ENCODE results near the gene TCIRG1.

Gene TCIRG1

DNA sequence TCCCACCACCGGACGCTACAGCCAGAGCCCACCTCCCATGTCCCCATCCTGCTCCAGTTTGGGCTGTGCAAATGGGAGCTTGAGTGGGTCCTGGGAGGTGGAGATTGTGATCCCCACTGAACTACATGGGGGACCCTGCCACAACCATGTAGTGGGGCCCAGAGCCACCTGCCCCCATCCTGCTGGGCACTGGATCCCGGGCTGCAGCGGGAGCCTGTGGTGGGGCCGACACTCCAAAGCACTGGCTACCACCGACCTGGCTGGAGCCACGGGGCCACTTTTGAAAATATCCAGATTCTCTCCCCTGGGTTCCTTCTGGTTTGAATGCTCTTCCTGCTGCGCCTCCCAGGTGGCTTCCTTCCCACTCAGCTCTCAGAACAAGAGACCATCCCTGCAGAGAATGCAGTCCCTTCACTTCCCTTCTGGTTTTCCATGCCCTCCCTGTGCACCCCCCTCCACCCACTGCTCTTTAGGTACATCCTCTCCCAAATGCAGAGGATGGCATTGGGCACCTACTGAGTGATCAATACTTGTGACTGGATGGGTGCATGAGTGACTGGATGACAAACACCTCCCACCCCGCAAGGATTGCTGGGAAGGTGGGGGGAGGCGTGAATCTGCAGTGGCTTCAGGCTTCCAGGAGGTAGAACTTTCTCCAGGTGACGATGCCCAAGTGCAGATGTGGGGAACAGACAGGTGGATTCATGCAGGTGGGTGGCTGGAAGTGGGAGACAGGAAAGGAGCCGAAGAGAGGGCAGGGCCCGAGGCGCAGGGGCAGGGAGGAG lies 34.1 kb upstream of the TCIRG1 start:
- DNase-seq: no peak

DNA sequence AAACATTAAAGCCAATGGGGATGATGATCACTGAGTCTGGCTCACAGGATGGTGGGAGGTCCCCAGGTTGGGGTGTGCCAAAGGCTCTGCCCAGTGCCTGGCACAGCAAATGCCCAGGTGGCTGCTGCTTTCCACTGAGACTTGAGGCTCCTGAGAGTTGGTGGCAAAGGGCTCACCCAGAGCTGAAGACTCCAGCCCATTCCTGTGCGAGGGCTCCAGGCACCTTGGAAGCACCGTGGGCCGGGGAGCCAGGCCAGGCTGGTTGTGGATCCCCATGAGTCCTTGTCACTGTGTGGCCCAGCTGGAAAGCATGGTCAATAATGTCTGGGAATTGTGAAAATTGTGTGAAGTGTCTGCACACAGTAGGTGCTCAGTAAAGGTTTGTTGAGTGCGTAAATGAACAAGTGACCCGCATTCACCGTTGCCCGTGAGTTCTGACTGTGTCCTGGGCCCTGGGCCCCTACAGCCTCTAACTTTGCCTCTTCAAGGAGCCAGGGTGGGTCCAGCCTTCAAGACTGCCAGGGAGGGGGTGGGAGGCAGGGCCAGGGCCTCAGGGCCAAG lies 32.1 kb upstream of the TCIRG1 start:
- DNase-seq: no peak

DNA sequence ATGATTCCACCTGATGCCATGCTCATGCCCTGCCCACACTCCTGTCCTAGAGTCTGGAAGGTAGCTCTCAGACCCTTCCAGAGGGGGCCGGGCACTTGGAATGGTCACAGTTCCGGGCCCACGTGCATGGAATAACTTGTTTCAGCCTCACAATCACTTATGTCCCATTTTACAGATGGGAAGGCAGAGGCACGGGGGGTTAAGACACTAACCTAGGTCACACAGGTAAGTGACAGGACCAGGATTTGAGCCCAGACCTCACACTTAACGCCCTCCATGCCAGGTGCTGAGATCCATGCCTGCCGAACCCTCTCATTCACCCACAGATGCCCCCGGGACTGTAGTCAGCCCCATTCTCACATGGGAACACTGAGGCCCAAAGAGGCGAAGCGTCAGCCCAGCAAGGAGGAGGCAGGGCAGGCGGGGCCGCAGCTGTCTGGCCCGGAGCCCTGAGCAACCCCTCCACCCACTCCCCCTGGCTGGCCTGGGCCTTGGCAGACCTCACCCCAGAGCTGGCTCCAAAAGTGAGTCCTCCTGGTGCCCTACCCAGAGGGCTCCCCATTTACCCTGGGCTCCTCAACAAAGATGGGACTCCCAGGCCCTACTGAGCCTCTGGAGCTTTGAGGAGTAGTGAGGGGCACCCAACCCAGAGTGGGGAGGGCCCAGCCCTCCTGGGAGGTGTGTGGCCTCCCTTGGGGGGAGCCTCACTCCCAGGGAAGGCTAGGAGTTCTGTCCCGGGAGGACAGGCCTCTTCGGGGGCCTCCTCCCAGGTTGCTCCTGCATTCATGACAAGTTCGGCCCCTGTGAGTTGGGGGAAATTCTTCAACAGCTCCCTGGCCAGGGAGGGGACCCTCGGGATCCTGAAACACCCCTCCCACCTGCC lies 31.1 kb upstream of the TCIRG1 start:
- no peak for DNase-seq

DNA sequence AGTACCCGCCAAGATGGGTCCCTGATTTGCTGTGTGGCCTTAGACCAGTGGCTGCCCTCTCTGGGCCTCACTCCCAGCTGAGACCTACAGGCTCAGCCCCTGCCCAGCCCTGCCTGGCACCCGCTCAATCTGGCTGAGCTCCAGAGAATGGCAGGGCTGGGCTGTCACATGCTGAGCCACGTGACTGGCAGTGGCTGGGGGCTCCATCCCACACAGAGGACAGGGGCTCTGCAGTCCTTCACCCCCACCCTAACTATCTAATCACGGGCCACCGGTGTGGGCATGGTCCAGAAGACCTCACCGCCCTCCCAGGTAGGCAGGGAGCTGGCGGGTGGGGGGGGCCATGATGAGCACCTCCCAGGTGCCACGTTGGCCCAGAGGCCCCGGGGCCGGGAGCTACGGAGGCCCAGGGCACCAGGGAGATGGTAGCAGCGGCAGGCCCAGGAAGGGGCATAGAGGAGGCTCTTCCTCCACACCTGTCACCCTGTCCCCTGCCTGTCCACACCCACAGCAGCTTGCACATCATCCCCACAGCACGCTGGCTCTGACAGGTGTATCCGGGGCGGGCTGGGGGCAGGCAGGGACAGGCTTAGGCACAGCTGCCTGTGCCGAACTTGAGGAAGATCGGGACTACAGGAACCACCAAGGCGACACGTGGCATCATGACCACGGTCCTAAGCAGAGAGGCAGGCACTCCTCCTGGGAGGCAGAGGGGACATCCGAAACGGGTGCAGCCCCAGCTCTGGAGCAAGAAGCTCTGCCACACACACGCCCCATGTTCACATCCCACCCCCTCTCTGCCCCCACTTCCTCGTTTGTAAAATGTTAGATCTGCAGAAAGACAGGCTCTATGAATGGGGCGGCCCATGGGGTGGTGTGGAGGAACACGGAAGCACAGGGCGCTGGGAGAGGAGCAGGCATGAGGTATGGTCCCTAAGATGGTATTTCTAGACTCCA lies 30.2 kb upstream of the TCIRG1 start:
- DNase-seq: no peak

DNA sequence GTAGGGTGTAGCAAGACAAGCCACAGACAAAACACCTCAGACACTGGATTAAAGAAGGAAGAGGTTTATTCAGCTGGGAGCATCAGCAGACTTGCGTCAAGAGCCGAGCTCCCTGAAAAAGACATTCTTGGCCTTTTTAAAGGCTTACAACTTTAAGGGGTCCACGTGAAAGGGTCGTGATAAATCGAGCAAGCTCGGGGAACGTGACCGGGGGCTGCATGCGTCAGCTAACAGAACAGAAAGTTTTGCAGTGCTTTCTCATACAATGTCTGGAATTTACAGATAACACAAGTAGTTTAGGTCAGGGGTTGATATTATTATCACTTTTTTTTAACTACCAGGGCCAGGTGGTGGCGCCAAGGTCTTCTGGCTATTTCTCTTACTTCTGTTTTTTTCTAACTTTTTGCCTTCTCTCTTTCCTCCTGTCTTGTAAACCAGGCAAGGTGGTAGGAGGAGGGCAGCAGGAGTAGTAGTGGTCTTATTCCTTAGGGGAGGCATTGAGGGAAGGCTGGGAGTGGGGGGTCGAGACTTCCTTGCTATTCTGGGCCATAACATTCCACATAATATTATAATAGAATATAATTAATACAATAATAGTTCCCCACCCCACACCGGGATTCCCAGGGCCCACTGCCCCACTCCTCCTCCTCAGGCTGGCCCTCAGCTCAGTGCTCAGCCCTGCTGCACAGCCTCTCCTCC lies 29.3 kb upstream of the TCIRG1 start:
- DNase-seq: no peak

DNA sequence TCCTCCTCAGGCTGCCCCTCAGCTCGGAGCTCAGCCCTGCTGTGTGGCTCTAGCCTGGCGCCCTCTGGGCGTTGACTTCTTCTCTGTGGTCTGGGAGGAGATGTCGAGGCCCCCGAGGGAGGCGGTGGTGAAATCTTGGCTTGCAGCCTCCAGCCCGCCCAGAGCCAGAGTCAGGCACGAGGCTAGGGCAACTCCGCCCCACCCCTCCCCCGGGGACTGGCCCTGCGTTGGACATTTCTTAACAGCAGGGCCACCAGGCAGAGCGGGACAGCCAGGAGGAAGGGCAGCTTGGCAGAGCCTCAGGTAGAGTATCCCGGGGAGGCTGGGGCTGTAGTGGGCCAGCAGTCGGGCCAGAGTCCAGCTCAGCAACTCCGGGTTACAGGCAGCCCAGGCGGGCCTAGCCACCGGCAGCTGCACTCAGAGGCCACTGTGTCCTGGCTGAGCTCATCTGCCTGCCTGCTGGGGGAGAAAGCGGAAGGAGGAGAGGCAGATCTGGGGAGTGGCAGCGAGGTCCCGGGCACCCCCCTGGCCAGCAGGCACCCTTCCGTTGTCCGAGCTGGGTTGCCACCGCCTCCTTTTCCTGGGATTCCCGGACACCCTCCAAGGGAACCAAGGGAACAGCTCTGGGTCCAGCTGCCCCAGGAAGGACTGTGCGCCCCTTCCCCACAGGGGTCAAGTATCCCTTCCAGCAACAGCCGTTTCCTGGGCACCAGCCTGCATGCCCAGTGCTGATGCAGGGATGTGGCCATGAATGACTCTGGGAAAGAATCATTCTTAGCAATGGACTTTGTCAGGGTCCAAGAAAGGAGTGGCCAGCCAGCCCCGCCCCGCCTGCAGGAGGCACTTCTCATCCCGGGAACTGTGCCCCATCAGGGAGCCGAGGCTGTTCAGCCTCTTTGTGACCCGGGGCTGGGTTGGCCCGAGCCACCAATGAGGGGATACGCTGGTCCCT lies 28.5 kb upstream of the TCIRG1 start, which contains the start of gene ALDH3B1:
Gene ALDH3B1 (plus strand): TSS at position 238 of the 952 bp plus-strand sequence. CDS start 4,971 bp downstream, outside the sequence.
- no peak for DNase-seq

DNA sequence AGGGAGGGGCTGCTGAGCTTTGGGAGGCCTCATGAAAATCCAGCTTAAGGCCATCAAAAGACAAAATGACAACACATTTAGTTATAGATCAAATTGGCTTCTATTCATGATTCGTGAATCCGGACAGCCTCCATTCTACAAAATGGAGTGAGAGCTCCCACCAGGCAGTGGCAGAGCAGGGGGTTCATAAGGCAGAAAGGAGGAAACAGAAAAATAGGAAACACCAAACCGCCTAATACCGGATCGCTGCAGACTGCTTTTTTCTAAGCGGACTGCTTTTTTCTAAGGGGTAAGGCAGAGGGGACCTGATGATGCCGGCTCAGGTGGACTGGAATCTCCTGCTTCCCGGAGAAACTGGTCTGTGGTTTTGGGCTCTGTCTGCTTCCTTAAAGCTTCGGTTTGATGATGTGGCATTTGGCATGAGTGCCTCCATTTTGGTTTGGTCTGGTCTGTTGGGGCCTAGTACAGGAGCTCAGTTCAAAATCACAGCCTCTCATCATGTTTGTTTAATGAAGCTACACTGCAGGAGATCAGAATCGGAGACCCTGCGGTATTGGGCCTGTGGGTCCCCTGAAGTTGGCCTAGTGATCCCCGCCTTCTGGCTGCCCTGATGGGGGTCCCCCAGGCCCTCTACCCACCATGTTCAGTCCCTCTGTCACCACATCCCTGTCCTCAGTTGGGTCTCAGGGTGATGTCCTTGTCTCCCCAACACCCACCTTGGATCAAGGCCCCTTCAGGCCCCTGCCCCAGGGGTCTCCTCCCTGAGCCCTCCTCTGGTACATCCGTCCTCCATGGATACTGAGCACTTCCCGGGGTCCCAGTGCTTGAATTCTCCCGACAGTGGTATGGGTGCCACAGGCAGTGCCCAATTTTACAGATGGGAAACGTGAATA lies 27.5 kb upstream of the TCIRG1 start:
- no peak for DNase-seq

DNA sequence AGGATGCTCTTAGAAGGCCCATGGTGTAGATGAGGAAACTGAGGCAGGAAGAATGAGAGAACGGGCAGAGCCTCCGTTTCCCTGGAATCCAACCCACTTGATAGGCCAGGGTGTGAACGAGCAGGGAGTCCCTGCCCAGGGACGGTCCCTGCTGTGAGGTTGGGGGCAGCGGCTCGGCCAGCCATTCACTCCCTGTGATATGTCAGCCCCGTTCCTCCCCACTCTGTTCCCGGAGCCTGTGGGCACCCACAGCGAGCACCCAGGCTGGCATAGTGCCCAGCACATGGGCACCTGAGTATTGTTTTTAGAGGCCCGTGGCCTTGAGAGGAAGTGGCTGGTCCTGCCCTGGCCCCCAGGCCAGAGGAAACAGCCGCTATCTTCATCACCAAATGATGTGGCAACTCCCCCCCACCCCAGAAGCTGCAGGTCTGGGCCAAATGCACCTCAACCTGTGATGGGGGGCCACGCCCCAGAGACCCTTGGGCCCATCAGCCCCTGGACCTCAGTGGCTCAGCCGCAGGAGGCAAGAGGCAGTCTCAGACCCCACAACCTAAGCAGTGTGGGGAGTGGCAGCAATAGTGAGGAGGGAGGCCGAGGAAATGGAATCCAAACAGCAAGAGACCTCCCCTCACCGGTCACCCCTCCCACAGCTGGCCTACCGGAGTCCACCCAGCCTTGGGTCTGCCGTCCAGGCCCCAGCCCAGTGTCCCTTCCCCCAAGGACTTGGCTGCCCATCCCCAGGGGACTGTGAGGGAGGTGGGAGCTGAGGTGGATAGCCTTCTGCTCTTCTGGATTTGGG lies 26.6 kb upstream of the TCIRG1 start:
- no peak for DNase-seq

DNA sequence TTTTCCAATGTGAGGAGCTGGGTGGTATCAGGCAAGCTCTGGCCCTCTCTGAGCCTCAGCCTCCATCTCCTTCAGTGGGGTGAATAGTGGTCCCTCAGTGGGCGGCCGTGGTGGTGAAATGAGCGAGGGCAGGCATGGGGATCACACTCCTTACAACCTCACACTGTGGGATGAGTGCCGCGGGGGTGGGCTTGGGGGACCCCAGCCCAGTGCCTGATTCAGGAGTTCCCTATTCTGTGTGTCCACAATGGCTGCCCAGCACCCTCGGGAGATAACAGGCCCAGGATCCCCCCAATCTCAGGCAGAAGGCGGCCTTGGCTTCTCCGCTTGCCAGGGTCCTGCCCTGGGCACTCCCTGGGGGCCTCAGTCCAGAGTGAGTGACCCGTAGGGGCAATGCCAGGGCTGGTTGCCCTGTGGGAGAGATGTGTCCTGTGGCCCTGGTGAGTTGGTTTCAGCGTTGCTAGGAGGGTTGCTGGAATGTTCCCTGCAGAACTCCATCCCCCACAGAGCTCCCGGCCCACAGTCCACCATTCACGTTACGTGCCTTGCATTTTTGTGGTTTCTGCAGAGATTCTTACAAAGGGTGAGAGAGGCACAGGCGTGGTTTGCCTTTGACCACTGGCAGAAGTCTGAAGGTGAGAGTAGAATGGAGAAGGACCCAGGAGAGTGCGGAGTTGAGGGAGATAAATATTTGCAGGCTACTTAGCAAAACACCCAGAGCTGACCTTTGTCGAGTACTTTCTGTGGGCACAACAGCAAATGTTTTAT lies 25.8 kb upstream of the TCIRG1 start:
- no peak for DNase-seq

DNA sequence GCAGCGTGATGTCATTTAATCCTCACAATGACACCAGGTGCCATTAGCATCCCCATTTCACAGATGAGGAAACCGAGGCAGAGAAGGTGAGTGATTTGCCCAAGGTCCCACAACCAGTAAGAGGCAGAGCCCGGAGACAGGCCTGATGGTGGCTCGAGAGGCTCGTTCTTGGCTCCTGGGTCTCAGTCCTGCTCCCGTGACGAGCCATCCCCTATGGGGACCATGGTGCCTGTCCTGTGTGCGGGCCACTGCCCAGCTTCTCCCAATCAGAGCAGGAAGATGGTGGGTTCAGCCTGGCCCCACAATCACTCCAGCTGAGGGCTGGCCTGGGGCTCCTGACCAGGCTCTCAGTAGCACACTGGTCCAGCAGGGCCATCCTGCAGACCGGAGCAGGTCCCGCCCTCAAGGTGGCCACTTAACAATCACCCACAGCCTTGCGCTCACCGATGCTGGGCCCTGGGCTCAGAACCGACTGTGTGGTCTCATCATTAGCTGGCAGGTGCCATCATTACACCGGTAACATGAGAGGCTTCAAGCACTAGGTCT lies 25.1 kb upstream of the TCIRG1 start:
- no peak for DNase-seq

DNA sequence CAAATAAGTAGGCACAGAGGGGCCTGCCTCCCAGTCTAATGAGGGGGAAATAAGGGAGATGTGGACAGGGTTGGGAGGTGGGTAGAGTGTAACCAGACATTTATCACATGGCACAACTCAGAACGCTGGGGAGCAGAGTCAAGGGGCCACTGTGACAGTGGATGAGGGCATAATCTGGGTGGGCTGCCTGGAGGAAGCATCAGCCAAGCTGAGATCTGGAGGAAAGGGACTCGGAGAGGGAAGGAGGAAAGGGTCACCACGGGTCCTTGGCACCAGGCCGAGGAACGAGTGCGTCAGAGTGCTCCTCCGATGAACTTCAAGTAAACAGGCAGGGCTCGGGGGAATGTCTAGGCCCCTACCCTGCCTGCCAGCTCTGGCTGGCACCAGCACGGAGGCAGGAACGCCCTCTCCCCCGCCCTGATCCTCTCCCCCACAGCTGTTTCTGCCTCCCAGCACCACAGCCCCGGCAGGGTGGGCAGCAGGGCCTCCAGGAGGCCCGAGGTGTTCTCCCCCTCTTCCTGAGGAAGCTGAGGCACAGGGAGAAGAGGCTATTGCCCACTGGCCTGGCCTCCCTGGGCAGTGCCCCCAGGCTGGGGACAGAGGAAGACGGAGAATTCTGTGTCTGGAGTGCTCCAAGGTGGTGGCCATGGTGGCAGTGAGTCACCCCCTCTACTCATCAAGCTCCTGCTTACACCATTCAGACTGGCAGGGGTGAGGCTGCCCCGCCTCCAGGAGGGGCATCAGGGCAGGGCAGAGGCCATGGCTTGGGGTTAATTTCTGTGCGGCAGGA lies 24.5 kb upstream of the TCIRG1 start:
- no peak for DNase-seq

DNA sequence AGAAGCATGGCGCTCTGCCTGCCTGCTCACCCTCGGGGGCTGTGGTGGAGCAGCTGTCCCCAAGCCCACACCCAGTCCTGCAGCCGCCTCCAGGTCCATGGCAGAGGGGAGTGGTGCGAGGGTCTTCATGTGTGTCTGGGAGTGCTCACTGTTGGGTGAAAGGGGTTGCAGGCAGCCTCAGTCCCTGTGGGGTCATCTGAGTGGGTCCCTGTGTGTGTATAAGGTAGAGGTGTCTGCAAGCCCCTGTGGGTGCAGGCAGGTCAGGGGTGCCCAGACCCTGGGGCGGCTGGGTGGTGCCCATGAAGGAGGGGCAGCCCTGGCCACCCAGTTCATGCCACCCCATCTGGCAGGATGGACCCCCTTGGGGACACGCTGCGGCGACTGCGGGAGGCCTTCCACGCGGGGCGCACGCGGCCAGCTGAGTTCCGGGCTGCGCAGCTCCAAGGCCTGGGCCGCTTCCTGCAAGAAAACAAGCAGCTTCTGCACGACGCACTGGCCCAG lies 23.8 kb upstream of the TCIRG1 start:
- no peak for DNase-seq

DNA sequence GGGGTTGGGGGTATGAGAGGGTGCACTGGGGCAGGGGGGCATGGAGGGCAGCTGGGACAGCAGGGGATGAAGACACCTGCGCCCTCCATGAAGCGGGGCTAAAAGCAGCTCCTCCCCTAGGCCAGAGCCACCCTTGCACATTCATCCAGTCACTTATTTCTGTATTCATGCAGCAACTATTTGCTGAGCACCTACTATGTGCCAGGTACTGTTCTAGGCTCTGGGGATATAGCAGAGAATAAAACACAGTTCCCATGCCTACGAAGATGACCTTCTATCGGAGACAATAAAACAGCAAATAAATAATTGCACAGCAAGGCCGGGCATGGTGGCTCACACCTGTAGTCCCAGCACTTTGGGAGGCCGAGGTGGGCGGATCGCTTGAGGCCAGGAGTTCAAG lies 23.4 kb upstream of the TCIRG1 start:
- DNase-seq: no peak

DNA sequence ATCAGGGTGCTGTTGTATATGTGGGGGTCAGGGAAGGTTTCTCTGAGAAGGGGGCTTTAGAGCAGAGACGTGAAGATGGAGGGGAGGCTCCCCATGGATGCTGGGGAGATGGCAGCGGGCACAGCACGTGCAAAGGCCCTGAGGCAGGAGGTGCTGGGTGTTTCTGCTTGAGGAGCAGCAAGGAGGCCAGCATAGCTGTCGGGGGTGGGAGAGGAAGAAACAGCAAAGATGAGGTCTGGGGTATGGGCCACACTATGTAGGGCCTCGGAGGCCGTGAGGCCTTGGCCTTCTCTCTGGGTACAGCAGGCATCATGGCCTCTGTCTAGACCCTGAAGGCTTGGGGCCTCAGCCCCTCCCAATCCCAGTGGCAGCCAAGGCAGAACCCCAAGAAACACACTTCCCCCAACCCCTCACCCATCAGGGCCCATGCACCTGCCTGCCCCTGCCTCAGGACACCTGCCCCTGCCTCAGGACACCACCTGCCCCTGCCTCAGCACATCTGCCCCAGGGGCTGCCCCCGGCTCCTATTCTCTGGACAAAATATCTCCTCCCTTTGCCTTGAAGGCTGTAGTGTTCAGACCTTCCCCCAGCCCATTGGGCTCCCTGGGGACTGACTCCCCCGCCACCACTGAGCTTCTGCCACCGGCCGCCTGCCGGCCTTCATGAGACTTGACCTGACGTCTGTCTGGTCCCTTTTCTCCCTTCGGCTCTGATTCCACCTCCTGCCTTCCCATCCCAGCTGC lies 22.5 kb upstream of the TCIRG1 start:
- no peak for DNase-seq

DNA sequence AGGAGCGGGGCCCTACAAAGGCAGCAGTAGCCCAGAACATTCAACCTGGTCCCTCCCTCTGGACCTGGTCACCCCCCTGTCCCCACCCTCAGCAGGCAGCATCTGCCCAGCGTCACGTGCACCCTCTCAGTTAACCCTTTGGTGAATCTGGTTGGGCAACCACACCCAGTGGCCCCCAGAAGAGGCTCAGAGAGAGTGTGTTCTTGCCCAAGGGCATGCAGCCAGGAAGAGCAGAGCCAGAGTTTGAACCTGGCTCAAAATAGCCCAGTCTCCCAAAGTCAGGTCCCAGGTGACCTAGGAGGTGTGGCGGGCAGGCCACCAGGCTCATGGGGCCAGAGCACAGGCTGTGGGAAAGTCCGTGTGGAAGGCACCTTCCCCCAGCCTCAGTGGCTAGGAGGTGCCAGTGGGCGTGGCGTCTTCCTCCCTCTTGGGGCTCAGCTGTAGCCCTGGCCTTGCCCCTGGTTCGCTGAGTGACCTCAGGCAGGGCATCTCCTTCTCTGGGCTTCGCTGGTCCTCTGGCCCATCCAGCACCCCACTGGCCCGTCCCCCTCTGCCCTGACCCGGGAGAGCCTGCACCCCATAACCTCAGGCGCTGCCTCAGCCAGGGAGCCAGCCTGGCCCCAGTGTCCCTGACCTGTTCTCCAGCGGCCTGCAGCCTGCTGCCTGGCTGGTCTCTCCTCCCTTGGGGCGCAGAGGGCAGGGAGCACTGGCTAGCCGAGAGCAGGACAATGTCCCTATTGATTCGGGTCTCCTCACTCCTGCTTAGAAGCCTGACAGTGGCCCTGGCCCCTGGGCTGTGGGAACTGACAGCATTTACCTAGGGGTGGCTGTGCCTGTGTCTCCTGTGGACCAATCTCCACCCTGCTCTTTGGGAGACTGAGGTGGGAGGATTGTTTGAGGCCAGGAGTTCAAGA lies 21.7 kb upstream of the TCIRG1 start:
- no peak for DNase-seq
